ES-I3 (cell line): ENCODE measurements around the gene DNAJC1.

ENCODE experiments used
- H3K36me3 ChIP-seq: 2 replicates; pipeline ENCODE4 v1.6.1; 2013; ENCODE audit warnings: mild to moderate bottlenecking, low read length, control low read depth, moderate library complexity; ENCODE audit not compliant: insufficient read depth
- H3K4me1 ChIP-seq: 2 replicates; pipeline ENCODE4 v1.6.1; 2013; ENCODE audit warnings: mild to moderate bottlenecking, control low read depth, low read length; ENCODE audit not compliant: insufficient read depth
- H3K9ac ChIP-seq: 2 replicates; pipeline ENCODE4 v1.6.1; 2013; ENCODE audit warnings: low read depth, mild to moderate bottlenecking, low read length, moderate library complexity
- H3K9me3 ChIP-seq: 2 replicates; pipeline ENCODE4 v1.6.1; 2013; ENCODE audit warnings: mild to moderate bottlenecking, low read length, moderate library complexity; ENCODE audit not compliant: control insufficient read depth, insufficient read depth

The DNAJC1 gene

DNA sequence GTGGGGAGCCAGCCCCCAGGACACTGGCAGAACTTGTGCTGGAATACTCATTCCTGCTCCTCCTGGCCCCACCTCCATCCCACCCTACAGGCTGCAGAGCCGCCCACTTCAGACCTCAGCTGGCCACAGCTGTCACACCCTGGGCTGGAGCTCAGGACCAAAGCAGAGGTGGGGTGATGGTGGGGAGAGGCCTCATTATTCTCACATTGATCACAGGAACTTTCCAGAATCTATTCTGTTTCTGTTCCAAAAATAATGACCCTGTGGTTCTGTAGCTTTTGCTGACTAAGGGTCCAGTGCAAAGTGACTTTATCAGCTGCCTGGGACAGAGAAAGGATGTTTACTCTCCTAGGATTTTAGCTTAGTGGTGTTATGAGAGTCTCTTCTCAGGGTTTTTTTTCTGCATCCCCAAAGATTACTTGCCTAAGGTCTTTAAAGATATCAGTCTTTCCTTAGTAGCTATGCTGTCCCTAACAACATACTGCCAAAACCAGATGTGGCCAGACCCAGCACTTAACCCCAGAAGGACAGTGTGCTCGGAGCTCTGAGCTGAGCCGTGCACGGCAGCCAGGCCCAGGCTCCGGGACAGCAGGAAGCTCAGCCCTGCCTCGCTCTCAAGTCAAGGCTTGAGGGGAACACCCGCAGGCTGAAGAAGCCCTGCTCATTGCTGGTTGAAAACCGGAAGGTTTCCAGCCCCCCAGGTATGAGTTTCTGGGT lies 246.2 kb downstream of the DNAJC1 start:
- Histone ChIP-seq H3K9ac (no peak overlapping the region), H3K36me3 (no peaks in the 10 kb centered on the region), H3K4me1 (peaks cover 38% of the 10 kb centered on the region), H3K9me3 (no peaks in the 10 kb centered on the region)

DNA sequence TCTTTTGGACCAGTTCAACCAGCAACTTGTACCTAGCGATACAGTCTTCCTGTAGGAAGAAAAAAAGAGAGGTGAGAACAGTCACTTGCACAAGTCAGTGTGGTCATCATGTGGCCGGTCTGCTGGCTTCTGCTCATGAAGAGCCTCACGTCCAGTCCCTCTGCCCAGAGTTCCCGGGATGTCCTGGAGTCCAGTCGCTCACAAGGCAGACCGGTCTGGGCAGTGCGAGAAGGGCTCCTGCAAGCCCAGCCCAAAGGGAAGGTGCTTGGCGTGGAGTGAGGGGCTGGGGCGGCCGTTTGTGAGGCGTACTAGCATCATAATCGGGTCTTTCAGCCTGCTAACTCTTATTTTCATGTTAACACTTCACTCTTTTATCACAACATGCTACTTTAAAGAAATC lies 246.8 kb downstream of the DNAJC1 start:
- Histone ChIP-seq H3K9ac (no peak overlapping the region), H3K4me1 (peaks cover 43% of the 10 kb centered on the region), H3K36me3 (no peaks in the 10 kb centered on the region), H3K9me3 (no peaks in the 10 kb centered on the region)

DNA sequence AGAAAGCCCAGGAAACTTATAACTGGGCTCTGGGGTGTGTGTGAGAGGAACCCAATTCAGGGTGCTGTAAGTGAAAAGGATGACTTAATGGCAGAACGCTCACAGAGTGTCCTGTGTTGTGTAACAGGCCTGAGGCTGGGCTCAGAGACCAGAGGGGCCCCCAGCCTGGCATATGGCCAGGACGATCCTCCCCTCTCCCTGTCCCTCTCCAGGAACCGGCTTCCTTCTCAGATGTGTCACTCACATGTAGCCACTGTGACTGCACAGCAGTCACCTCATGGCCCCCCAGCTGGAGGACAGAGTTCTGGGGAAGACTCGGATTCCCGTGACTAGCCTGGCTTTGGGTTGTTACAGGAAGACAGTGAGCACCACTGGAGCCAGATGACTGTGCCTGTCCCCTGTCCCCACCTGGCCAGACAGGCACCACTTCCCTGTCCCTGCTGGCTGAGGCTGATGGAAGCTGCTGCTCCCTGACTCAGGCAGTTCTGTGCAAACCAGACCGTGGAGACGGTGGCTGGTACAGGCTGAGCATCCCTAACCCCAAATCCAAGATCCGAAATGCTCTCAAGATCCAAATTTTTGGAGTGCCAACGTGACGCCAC lies 249.0 kb downstream of the DNAJC1 start:
- no peak overlapping the region for H3K9ac ChIP-seq
- no peaks in the 10 kb centered on the region for H3K9me3 ChIP-seq
- H3K4me1 ChIP-seq: peaks cover 53% of the 10 kb centered on the region
- H3K36me3 ChIP-seq: no peaks in the 10 kb centered on the region

DNA sequence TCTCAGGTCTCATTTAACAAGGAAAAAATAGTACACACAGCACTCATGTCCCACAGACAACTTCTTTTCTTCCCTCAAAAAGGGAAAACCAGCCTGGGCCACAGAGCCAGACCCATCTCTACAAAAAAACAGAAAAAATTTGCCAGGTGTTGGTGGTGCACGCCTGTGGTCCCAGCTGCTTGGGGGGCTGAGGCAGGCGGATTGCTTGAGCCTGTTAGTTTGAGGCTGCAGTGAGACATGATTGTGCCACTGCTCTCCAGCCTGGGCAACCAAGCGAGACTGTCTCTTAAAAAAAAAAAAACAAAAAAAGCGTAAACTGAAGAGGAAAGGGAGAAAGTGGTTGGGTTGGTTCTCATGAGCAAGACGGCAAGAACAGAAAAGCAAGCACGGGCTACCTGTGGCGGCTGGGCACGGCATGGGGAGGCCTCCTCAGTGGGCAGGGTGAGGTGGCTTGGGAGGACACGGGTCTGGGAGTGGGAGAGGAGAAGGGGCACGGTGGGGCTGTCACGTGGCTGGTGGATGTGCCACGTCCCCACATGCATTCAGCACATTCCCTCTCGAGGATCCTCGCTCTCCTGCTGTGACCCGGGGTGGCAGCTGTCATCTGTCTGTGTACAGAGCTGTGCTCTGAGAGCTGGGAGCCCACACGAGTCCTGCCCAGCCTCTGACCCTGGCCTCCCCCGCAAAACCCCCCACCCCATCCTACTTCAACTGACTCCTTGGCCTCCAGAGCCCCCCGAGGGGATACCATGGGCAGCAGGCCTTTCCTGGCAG lies 249.8 kb downstream of the DNAJC1 start:
- Histone ChIP-seq H3K9ac (no peak overlapping the region), H3K9me3 (no peaks in the 10 kb centered on the region), H3K4me1 (peaks cover 55% of the 10 kb centered on the region), H3K36me3 (no peaks in the 10 kb centered on the region)

DNA sequence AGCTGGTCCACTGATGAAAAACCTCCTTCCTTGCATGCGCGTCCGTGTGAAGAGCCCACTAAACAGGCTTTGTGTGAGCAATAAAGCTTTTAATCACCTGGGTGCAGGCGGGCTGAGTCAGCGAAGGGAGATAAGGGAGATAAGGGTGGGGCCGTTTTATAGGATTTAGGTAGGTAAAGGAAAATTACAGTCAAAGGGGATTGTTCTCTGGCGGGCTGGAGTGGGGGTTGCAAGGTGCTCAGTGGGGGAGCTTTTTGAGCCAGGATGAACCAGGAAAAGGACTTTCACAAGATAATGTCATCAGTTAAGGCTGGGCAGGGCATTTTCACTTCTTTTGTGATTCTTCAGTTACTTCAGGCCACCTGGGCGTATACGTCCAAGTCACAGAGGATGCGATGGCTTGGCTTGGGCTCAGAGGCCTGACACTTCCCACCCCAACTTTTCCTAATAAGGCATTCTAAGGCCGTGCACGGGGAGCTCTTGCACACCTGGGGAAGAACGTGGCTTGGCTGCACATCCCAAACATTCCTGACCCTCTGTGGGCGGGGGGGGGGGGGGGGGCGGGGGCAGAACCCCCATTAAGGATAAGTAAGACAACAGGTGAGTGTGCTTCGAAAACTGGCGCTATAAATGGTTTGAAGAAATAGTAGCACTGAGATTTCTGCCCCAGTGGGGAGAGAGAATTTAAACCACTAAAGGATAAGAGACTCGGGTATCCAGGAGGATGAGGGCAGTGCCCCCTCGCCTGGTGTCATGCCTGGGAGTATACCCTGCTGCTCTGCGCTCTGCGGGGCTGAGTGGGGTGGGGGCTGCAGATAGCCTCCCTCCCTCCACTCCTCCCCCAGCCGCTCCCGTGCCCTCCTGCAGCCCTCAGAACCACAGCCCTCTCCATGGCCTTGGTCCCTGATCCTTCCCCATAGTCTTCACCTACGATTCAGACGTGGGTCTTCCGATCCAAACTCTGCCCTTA lies 251.9 kb downstream of the DNAJC1 start:
- Histone ChIP-seq H3K4me1 (peaks cover 40% of the 10 kb centered on the region), H3K9me3 (no peaks in the 10 kb centered on the region), H3K9ac (peak overlapping the region; percentile 32; the same call in 1 of the 2 replicates), H3K36me3 (no peaks in the 10 kb centered on the region)

DNA sequence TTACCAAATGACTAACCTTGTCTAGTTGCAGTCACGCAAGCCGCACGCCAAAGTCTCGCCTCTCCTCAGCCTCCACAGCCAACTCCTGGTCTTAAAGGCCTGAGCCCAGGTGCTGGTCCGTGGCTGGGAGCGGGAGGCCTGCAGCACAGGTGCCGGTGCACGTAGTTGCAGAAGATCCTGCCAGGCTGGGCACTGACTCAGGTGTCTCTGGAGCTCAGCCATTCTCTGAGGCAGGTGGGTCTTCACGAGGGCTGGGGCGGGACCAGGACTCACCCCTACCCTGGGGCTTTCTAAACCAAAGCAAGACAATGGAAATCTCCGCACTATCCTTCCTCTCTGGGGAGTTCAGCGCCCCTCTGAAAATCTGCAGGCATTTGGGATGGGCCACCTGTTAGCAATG lies 253.1 kb downstream of the DNAJC1 start:
- Histone ChIP-seq H3K9me3 (no peaks in the 10 kb centered on the region), H3K9ac (peak overlapping the region; percentile 32; the same call in 1 of the 2 replicates), H3K4me1 (peaks cover 34% of the 10 kb centered on the region), H3K36me3 (no peaks in the 10 kb centered on the region)

DNA sequence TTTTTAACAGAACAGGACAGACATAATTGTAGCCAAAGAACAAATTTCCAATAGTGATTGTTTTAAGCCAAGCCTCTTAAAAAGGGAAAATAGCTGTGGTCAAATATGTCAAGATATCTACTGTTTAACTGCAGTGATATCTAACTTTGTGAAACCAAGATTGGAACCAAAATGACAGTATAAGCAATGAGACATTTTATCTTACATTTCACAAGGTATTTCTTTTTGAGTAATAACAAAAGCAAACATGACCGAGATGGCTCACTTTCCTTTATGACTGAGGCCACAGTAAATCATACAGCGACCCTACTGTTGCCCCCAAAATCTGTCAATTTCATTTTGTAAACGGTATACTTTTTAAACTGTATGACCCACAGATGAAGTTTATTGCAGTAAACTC lies 253.7 kb downstream of the DNAJC1 start:
- H3K4me1 ChIP-seq: peaks cover 34% of the 10 kb centered on the region
- no peaks in the 10 kb centered on the region for H3K9me3 ChIP-seq
- peak overlapping the region; percentile 16; the same call in 1 of the 2 replicates for H3K9ac ChIP-seq
- H3K36me3 ChIP-seq: peaks cover 3% of the 10 kb centered on the region; the same call in 1 of the 2 replicates

DNA sequence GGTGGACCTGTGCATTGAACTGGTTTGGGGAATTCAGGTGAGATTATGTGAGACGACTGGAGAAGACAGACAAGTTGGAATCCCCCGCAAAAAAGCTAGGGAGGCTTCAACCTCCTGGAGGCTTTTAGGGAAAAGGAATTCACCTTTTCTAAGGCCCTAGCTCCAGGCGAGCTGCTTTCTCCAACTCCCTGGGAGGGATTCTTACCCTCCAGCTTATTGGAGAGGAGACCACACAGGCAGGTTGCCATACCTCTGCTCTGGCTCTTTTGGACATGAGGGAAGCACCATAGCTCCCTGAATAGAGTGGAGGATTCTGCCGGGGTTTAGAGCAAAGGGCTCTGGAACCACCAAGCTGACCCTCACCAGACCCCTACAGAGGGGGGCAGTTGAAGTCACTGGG lies 255.7 kb downstream of the DNAJC1 start:
- Histone ChIP-seq H3K4me1 (peaks cover 31% of the 10 kb centered on the region), H3K9me3 (no peaks in the 10 kb centered on the region), H3K36me3 (peaks cover 5% of the 10 kb centered on the region; the same call in 1 of the 2 replicates), H3K9ac (no peak overlapping the region)

DNA sequence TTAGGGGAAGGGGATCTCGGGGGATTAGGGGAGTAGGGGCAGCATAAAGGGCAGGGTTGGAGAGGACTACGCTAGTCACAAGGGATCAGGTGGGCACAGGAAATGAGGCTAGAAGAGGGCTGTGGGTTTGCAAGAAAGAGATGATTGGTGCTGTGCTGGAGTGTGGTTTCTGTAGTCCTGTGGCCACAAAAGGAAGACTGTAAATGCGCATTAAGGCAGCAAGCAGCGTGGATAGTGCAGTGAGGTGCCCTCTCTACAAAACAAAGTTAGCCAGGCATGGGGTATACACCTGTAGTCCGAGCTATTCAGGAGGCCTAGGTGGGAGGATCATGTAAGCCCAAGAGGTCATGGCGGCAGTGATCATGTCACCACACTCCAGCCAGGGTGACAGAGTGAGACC lies 257.4 kb downstream of the DNAJC1 start:
- H3K36me3 ChIP-seq: peaks cover 10% of the 10 kb centered on the region; the same call in 1 of the 2 replicates
- H3K4me1 ChIP-seq: peaks cover 19% of the 10 kb centered on the region
- no peak overlapping the region for H3K9ac ChIP-seq
- no peaks in the 10 kb centered on the region for H3K9me3 ChIP-seq

DNA sequence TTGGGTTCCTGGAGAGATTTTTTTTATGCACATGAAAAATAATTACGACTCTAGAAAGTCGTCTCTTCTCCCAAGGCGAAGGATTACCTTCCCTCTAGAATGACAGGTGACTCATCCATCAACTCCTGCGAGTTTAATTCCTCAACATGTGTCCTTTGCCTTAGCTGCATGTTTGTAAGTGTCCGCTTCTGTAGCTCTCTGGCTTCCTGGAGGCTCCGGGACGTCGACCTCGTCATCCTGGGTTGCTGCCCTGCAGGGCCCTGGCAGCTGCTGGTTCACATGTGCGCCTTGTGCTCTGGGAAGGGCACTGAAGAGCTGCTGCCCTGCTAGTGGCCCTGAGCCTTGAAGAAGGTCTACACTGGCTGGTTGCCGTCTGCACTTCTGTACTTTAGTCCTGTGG lies 259.3 kb downstream of the DNAJC1 start:
- H3K36me3 ChIP-seq: peaks cover 16% of the 10 kb centered on the region; the same call in 1 of the 2 replicates

DNA sequence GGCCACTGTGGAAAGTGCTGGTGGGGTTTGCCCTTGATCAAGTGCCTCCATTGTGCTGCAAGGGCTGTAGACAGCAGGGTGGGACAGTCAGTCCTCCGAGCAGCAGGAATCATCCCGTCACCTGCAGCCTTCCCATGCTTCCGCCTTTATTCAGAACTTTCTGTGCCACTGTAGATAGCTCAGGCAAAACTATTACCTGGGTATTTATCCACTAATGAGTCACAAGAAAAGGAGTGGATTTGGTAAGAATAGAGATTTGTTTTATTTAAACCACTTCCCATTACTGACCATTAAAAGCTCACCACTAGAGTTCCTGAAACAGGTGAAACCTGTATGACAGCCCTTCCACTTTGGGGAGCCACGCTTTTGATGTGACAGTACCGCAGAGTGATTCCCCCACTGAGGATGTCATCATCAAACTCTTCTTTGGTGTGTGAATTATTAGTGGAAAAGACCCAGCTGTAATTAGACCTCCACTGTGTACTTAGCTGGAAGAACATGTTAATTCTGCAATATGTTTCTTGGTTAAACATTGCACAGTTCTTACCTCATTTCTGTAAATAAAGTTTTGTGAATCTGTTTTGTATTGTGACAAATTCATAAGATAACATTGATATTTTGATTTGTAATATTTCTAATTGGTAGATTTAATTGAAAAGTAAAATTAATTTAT lies 260.7 kb downstream of the DNAJC1 start:
- Histone ChIP-seq H3K4me1 (0 out of 2 replicates have a peak, but pooled peaks cover under 1% of the 10 kb centered on the region), H3K36me3 (peaks cover 21% of the 10 kb centered on the region), H3K9me3 (no peaks in the 10 kb centered on the region), H3K9ac (no peak overlapping the region)

More for the DNA sequence above, 259.3 kb downstream of the DNAJC1 start:
- Histone ChIP-seq H3K9ac (no peak overlapping the region), H3K9me3 (no peaks in the 10 kb centered on the region), H3K4me1 (peaks cover 10% of the 10 kb centered on the region; the same call in 1 of the 2 replicates)

DNA sequence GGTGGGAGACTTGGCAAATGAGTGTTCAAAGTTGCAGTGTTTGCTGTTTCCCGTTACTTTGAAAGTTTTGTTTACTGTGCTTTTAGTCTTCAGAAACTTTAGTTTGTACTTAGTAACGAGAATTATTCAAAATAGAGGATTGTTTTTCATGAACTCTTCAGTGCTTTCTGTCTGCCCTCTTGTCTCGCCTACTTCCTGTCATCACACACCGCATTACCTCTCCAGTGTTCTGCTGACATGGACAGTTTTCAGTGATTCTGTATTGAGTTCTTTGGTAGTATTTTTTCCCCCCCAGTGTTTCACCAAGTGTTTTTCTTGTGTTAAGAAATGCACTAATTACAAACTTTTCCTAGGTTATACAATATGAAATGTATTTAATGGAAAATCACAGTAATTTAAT lies 262.5 kb downstream of the DNAJC1 start:
- no peaks in the 10 kb centered on the region for H3K9me3 ChIP-seq
- H3K4me1 ChIP-seq: no peaks in the 10 kb centered on the region; the same call in 1 of the 2 replicates
- peaks cover 28% of the 10 kb centered on the region for H3K36me3 ChIP-seq
- H3K9ac ChIP-seq: no peak overlapping the region

DNA sequence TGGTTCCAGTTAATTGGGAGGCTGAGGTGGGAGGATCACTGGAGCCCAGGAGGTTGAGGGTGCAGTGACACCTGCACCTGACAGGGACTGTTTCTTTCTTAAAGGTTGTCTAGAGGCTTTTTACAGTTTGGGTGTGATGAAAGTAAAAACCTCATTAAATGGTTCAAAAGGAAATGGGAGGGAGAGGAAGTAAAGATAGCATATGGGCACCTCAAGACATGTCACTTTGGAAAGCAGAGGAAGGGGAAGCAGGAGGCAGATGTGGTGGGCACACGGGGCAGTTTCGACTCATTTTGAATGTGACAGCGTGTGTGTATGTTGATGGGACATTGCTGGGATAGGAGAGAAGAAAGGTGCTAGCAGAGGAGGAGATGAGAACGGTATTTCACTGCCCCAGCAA lies 266.4 kb downstream of the DNAJC1 start:
- peaks cover 28% of the 10 kb centered on the region for H3K36me3 ChIP-seq
- H3K9ac ChIP-seq: no peak overlapping the region
- no peaks in the 10 kb centered on the region for H3K9me3 ChIP-seq
- peaks cover 4% of the 10 kb centered on the region; the same call in 1 of the 2 replicates for H3K4me1 ChIP-seq
